Measurements from ENCODE around the gene LENG1. TPM values are rescaled to one million over a fixed set of nuclear protein-coding genes. Genes with fewer than 3 reads are reported as not detected.
A peak's percentile ranks its signal among the peaks of the same experiment; 100 is the strongest.

Gene LENG1
- total and polyA plus RNA-seq, 5 donors = 5.3 to 11.0 (median 7.2) TPM

DNA sequence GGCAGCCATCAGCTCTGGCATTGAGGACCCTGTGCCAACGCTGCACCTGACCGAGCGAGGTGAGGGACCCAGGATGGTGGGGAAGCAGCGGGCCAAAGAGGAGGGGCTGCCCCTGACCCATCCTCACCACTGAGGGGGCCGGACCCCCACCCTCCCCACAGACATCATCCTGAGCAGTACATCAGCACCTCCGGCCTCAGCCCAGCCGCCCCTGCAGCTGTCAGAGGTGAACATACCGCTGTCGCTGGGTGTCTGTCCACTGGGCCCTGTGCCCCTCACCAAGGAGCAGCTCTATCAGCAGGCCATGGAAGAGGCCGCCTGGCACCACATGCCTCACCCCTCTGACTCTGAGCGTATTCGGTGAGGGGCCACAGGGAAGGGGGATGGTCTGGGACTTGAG is 7.3 kb downstream of the LENG1 start:
- H3K27ac ChIP-seq (ENCODE audit: low read length) = no peak overlapping the region
- intact Hi-C loops (cut with DNase I) = no loop called here
- H3K9me3 ChIP-seq (ENCODE audit: control insufficient read depth, low read length) = no peaks in the 10 kb centered on the region
- H3K4me3 ChIP-seq (ENCODE audit: low read length) = no peak overlapping the region
- 88% methylated on average over 12 of the region's 12 CpGs for WGBS
- ATAC-seq (peak in 1 of 2 donors; percentile 4), DNase-seq (no peak)
- no peaks in the 10 kb centered on the region for H3K4me1 ChIP-seq (ENCODE audit: control insufficient read depth, insufficient read depth, low read length)
- H3K27me3 ChIP-seq (ENCODE audit: control insufficient read depth, insufficient read depth) = no peaks in the 10 kb centered on the region

DNA sequence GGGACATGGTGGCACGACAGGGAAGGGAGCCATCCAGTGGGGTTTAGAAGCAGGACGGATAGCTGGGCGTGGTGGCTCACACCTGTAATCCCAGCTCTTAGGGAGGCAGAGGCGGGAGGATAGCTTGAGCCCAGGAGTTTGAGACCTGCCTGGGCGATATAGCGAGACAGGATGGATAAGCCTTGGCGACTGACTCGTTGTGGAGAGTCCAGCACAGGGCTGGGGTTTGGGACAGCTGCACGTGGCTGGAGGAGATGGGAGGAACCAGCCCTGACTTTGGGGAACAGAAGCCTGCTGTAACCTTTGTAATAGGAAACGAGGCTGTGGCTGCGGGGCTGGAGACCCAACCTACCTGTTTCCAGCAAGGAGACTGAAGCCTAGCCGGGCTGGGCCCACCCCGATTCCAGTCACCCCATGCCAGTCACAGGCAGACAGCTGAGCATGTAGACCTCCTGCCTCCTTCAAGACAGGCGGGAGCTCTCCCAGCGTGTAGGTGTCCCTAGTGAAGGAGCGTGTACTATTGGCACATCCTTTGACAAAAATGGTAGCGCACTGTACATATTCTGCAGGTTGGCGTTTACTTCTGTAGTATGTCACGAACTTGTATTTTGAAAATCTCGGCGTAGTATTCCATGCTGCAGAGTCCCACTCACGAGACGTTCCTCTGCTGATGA is 8.0 kb downstream of the LENG1 start:
- 84% methylated on average over 23 of the region's 23 CpGs for WGBS
- H3K9me3 ChIP-seq (ENCODE audit: control insufficient read depth, low read length) = no peaks in the 10 kb centered on the region
- H3K4me3 ChIP-seq (ENCODE audit: low read length) = no peak overlapping the region
- intact Hi-C loops (cut with DNase I) = no loop called here
- no peaks in the 10 kb centered on the region for H3K27me3 ChIP-seq (ENCODE audit: control insufficient read depth, insufficient read depth)
- no peak for ATAC-seq
- H3K4me1 ChIP-seq (ENCODE audit: control insufficient read depth, insufficient read depth, low read length) = no peaks in the 10 kb centered on the region
- DNase-seq = peak in 1 of 3 donors; percentile 40
- no peak overlapping the region for H3K27ac ChIP-seq (ENCODE audit: low read length)

DNA sequence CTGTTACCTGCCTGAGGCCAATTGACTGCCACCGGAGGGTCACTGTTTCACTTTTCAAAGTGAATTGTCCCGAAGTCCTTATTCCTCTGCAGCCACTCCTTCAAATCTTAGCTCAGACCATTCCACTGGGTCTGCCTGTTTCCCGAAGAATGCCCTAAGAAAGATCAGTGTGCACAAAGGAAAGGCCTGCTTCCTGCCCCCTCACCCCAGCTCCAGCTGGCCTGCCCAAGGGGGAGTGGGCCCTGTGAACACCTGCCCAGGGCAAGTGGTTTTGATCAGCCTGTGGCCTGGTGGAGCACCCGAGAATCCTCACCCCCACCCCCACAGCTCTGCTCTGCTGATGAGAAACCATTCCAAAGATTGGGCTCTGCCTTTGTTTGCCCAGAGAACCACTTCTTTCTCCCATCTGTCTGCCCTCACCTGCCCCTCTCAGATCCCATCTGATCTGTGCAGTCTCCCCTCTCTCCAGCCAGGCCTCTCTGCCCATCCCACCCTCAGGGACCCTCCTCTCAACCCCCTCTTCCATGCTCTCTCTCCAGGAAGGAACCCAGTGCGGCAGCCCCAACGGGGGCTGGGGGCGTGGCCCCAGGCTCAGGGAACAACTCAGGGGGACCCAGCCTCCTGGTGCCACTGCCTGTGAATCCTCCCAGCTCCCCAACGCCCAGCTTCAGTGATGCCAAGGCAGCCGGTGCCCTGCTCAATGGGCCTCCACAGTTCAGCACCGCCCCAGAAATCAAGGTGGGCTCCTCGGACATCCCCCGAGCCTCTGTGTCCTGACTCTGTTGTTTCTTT is 10.3 kb downstream of the LENG1 start:
- no peaks in the 10 kb centered on the region for H3K27me3 ChIP-seq (ENCODE audit: control insufficient read depth, insufficient read depth)
- H3K9me3 ChIP-seq (ENCODE audit: control insufficient read depth, low read length) = no peaks in the 10 kb centered on the region
- no peak overlapping the region for H3K4me3 ChIP-seq (ENCODE audit: low read length)
- intact Hi-C loops (cut with DNase I) = no loop called here
- no peak overlapping the region for H3K27ac ChIP-seq (ENCODE audit: low read length)
- ATAC-seq (no peak), DNase-seq (no peak)
- H3K4me1 ChIP-seq (ENCODE audit: control insufficient read depth, insufficient read depth, low read length) = no peaks in the 10 kb centered on the region
- 78% methylated on average over 12 of the region's 12 CpGs for WGBS

DNA sequence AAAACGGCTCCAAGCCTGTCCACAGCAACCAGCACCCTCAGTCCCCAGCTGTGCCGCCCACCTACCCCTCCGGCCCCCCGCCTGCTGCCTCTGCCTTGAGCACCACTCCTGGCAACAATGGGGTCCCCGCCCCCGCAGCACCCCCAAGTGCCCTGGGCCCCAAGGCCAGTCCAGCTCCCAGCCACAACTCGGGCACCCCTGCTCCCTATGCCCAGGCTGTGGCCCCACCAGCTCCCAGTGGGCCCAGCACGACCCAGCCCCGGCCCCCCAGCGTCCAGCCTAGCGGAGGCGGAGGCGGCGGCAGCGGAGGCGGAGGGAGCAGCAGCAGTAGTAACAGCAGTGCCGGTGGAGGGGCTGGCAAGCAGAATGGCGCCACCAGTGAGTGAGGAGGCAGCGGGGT is 11.4 kb downstream of the LENG1 start:
- Histone ChIP-seq H3K27ac (ENCODE audit: low read length) (no peak overlapping the region), H3K27me3 (ENCODE audit: control insufficient read depth, insufficient read depth) (no peaks in the 10 kb centered on the region), H3K4me3 (ENCODE audit: low read length) (no peak overlapping the region), H3K9me3 (ENCODE audit: control insufficient read depth, low read length) (no peaks in the 10 kb centered on the region), H3K4me1 (ENCODE audit: control insufficient read depth, insufficient read depth, low read length) (no peaks in the 10 kb centered on the region)
- peak in 1 of 3 donors; percentile 72 for DNase-seq
- WGBS = 74% methylated on average over 19 of the region's 19 CpGs
- intact Hi-C loops (cut with DNase I) = no loop called here
- ATAC-seq = no peak

DNA sequence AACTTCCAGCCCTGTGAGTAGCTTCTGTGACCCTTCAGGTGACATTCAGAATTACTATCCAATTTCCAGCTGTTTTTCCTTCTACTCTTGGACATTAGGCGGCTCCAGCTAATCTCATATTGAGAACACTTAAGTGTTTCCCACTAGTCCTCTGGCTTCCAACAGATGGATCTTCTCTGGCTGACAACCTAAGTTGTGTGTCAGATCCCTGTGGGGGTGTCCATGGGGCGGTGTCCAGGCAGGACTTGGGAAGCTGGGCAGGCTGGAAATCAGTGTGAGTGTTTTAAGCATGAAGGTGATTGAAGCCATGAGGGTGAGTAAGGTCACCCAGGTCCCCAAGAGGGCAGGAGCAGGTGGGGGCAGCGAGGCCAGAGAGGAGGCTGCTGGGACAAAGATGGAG is 11.8 kb downstream of the LENG1 start:
- Histone ChIP-seq H3K4me3 (ENCODE audit: low read length) (no peak overlapping the region), H3K9me3 (ENCODE audit: control insufficient read depth, low read length) (no peaks in the 10 kb centered on the region), H3K27ac (ENCODE audit: low read length) (no peak overlapping the region), H3K27me3 (ENCODE audit: control insufficient read depth, insufficient read depth) (no peaks in the 10 kb centered on the region), H3K4me1 (ENCODE audit: control insufficient read depth, insufficient read depth, low read length) (no peaks in the 10 kb centered on the region)
- DNase-seq (peak; percentile 55 to 77 (median 70)), ATAC-seq (peak; percentile 4 to 19)
- 65% methylated on average over 3 of the region's 3 CpGs for WGBS
- intact Hi-C loops (cut with DNase I) = no loop called here

DNA sequence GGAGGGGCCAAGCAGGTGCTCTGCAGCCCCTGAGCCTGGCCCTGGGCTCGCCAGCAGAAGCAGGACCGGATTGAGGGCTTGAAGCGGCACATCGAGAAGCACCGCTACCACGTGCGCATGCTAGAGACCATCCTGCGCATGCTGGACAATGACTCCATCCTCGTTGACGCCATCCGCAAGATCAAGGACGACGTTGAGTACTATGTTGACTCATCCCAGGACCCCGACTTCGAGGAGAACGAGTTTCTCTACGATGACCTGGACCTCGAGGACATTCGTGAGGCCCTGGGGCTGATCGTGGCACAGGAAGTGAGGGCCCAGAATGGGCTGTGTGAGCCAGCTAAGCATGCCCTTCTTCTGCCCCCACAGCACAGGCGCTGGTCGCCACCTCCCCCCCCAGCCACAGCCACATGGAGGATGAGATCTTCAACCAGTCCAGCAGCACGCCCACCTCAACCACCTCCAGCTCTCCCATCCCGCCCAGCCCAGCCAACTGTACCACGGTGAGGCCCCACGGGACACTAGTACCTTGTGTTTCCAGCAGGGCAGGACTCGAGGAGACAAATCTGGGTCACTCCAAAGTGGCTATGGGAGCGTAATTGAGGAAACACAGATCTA is 13.9 kb downstream of the LENG1 start:
- ATAC-seq (no peak), DNase-seq (peak in 1 of 3 donors; percentile 56)
- Histone ChIP-seq H3K27ac (ENCODE audit: low read length) (no peak overlapping the region), H3K9me3 (ENCODE audit: control insufficient read depth, low read length) (no peaks in the 10 kb centered on the region), H3K27me3 (ENCODE audit: control insufficient read depth, insufficient read depth) (no peaks in the 10 kb centered on the region), H3K4me1 (ENCODE audit: control insufficient read depth, insufficient read depth, low read length) (no peaks in the 10 kb centered on the region), H3K4me3 (ENCODE audit: low read length) (no peak overlapping the region)
- WGBS = 91% methylated on average over 28 of the region's 28 CpGs
- intact Hi-C loops (cut with DNase I) = no loop called here

DNA sequence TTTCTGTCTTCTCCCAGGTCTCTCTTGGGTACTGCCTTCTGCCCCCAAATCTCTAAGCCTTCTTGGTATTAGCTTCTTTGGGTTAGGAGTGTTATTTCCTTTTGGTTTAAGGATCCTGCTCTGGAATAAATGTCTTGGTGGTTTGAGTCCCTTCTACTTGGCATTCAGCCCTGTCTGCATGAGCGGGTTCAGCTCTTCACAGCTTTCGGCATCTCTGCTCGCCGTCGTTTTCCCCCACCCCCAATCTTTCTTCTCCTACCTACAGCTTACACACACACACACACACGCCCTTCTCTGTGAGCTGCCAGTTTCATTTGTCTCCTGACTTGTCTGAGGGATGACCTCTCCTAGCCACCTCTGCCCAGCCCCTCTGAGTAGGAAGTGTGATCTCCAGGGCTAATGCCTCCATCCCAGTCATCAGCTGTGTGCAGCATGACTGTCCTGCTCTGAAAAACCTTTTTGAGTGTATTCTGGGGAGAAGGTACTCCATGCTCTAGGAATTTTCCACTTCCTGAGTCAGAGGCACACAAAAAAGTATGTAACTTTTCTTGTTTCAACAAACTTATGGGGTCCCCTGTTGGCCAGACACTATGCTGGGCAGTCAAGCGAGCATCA is 17.2 kb downstream of the LENG1 start:
- no peak for DNase-seq

DNA sequence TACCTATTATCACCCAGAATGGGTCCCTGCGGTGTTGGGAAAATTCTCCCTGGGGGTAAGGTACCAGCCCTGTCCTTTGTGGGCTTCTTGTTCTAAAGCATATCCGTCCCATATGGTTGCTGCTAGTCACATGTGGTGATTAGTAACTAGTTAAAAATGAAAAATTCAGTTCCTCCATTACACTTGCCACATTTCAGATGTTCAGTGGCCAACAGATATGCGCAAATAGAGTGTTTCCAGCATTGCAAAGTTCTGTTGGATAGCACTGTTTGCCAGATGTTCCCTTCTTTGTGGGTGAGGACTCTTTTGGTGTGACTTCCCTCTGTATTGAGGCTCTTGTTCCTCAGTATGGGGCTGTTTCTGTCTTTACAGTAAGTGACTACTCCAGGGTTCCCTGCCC is 18.2 kb downstream of the LENG1 start:
- intact Hi-C loops (cut with DNase I) = no loop called here
- Histone ChIP-seq H3K4me3 (ENCODE audit: low read length) (no peak overlapping the region), H3K27ac (ENCODE audit: low read length) (no peak overlapping the region), H3K9me3 (ENCODE audit: control insufficient read depth, low read length) (no peaks in the 10 kb centered on the region), H3K27me3 (ENCODE audit: control insufficient read depth, insufficient read depth) (no peaks in the 10 kb centered on the region), H3K4me1 (ENCODE audit: control insufficient read depth, insufficient read depth, low read length) (peaks cover 3% of the 10 kb centered on the region)
- ATAC-seq (no peak), DNase-seq (no peak)
- WGBS = 92% methylated on average over 3 of the region's 3 CpGs

More for the DNA sequence above, 17.2 kb downstream of the LENG1 start:
- H3K27me3 ChIP-seq (ENCODE audit: control insufficient read depth, insufficient read depth) = no peaks in the 10 kb centered on the region
- intact Hi-C loops (cut with DNase I) = no loop called here
- H3K4me3 ChIP-seq (ENCODE audit: low read length) = no peak overlapping the region
- WGBS = 84% methylated on average over 7 of the region's 7 CpGs
- peaks cover 3% of the 10 kb centered on the region for H3K4me1 ChIP-seq (ENCODE audit: control insufficient read depth, insufficient read depth, low read length)
- no peaks in the 10 kb centered on the region for H3K9me3 ChIP-seq (ENCODE audit: control insufficient read depth, low read length)
- no peak for ATAC-seq
- no peak overlapping the region for H3K27ac ChIP-seq (ENCODE audit: low read length)

DNA sequence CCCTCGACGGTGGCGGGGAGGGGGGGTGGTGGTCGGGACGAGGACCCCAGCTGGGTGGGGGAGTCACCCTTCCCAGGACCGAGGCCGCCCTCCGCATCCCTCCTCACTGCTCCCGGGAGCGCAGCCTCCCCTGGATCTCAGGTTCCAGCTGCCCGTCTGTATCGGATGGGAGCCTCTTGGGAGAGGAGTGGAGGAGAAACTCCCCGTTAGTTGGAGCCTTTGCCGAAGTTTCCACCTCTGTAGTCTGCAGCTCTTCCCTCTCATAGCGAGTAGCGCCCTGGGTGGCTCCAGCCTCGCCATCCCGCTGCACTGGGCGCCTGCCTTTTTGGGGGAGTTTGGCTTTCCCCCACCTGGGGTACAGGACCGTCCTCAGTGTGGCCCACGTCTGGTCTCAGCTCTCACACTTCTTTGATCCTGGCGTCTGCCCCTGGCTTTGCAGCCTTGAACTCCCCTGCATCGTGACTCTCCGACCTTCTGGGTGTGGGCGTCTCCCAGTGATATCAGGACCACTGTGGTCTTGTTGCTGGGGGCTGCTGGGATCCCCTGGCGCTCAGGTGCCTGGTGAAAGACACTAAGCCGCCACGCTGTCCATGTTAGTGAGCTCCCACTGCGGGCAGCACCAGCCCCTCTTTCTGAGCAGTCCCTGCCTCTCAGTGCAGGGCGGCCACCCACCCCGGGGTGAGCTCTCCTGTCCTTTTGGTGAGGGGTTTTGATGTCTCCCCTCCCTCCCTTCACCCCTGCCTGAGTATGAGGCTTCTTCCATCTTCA is 20.8 kb downstream of the LENG1 start:
- 23% methylated on average over 31 of the region's 31 CpGs for WGBS
- H3K4me1 ChIP-seq (ENCODE audit: control insufficient read depth, insufficient read depth, low read length) = peaks cover 5% of the 10 kb centered on the region
- intact Hi-C loops (cut with DNase I) = no loop called here

DNA sequence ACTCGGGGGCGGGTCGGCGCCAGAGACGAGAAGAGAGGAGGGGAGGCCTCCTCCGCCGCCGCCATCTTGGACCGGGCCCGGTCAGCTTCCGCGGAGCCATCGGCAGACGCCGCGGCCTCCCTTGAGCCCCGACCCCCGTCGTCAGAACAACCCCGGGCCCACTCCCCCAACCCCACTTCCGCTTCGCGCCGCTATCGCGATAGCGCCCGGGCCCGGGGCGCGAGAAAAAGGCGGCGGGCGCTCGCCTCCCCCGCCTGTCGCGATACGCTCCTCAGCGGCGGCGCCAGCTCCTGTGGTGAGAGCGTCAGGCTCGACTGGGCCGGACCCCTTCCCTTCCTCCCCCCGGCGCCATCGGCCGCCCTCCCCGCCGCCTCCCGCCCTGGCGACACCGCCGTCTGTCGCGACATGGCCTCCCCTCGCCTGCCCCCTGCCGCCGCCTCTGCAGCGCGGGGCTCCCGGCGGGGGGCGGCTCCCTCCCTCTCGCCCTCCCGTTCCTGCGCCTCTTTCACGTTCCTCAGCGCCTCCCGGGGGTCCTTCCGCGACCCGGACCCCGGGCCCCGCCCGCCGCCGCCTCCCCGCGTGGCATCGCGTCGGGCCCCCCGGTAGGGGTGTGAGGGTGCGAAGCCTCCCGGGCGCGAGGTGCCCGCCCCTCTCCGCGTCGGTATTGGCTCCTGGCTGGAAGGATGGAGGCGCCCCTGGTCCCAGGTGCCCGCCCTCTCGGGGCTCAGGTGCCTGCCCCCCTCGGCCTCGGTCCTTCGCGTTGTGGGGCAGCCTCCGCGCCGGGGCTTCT is 21.6 kb downstream of the LENG1 start, which contains the start of gene CNOT3:
CNOT3 (plus strand) TSS at position 64 of the 790 bp plus-strand sequence. CDS start 5,217 bp downstream, outside the sequence.
- peaks cover 5% of the 10 kb centered on the region for H3K4me1 ChIP-seq (ENCODE audit: control insufficient read depth, insufficient read depth, low read length)

More for the DNA sequence above, 20.8 kb downstream of the LENG1 start:
- no peaks in the 10 kb centered on the region for H3K27me3 ChIP-seq (ENCODE audit: control insufficient read depth, insufficient read depth)
- DNase-seq (peak in 2 of 3 donors; percentile 49 to 69), ATAC-seq (no peak)
- H3K9me3 ChIP-seq (ENCODE audit: control insufficient read depth, low read length) = no peaks in the 10 kb centered on the region
- no peak overlapping the region for H3K27ac ChIP-seq (ENCODE audit: low read length)
- H3K4me3 ChIP-seq (ENCODE audit: low read length) = peak overlapping the region; percentile 88

More for the DNA sequence above, 21.6 kb downstream of the LENG1 start, which contains the start of gene CNOT3:
- ATAC-seq (no peak), DNase-seq (peak in 2 of 3 donors; percentile 73 to 78)
- WGBS = under 1% methylated on average over 103 of the region's 103 CpGs
- Histone ChIP-seq H3K9me3 (ENCODE audit: control insufficient read depth, low read length) (no peaks in the 10 kb centered on the region), H3K27ac (ENCODE audit: low read length) (peak within 1 kb of the TSS; percentile 54), H3K27me3 (ENCODE audit: control insufficient read depth, insufficient read depth) (no peaks in the 10 kb centered on the region), H3K4me3 (ENCODE audit: low read length) (peak within 1 kb of the TSS; percentile 88)
- intact Hi-C loops (cut with DNase I) = no loop called here

All from right cardiac atrium (tissue), 5 donors.